Muscle of back (tissue), 13 donors: ENCODE results near the gene GOLT1A. TPM values are rescaled to one million over a fixed set of nuclear protein-coding genes. Genes with fewer than 3 reads are reported as not detected.
A peak's percentile ranks its signal among the peaks of the same experiment; 100 is the strongest.

Experiments
- DNase-seq, 3 donors: peaks; one replicate each; pipeline versions ENCODE4 v3.0.0 to v3.0.0-alpha.2; 2013
- long read RNA-seq, 9 donors: transcript quantifications; one replicate each; lab custom pipeline, GENCODE V29; 2026
- polyA plus RNA-seq, 10 donors: library from polyadenylated mRNA; unstranded; fragments of 120-200 nt; gene quantifications; one replicate each; pipeline ENCODE4 v1.2.1, GENCODE V29; 2013; ENCODE audit not compliant: insufficient read length in 10 of 10

Gene GOLT1A
- polyA plus RNA-seq, result under 1 TPM in 1 of 10 donors, not detected in 9; 0.20 TPM
- long read RNA-seq, donor 1, result 0 reads
- long read RNA-seq, donor 2, result 0 reads
- long read RNA-seq, donor 3, result 0 reads
- long read RNA-seq, donor 4, result 0 reads
- long read RNA-seq, donor 5, result 0 reads
- long read RNA-seq, donor 6, result 0 reads
- long read RNA-seq, donor 7, result 0 reads
- long read RNA-seq, donor 8, result 0 reads
- long read RNA-seq, donor 9, result 0 reads

GRCh38 chr1:204213668-204214662, at the start of gene GOLT1A:
GOLT1A (minus strand) TSS chr1:204213988; CDS start chr1:204213906, 82 bp downstream.
- peak; percentile 42 to 77 (median 54) for DNase-seq

- no peak for DNase-seq
Observed at GRCh38 chr1:204263254-204263910, 49.6 kb upstream of the GOLT1A start.

- peak in 1 of 3 donors; percentile 26 for DNase-seq
Observed at GRCh38 chr1:204262506-204263253, 48.9 kb upstream of the GOLT1A start.

- no peak for DNase-seq
Observed at GRCh38 chr1:204261746-204262505, 48.1 kb upstream of the GOLT1A start.

- DNase-seq, result no peak
Observed at GRCh38 chr1:204261266-204261665, 47.5 kb upstream of the GOLT1A start.

GRCh38 chr1:204260601-204261197, 46.9 kb upstream of the GOLT1A start:
- no peak for DNase-seq

GRCh38 chr1:204259782-204260181, 46.0 kb upstream of the GOLT1A start:
- DNase-seq, result no peak

GRCh38 chr1:204259196-204259595, 45.4 kb upstream of the GOLT1A start:
- DNase-seq, result no peak

GRCh38 chr1:204258213-204259115, 44.7 kb upstream of the GOLT1A start:
- peak in 1 of 3 donors; percentile 24 for DNase-seq

GRCh38 chr1:204257446-204257845, 43.7 kb upstream of the GOLT1A start:
- no peak for DNase-seq

GRCh38 chr1:204256531-204256930, 42.7 kb upstream of the GOLT1A start:
- no peak for DNase-seq

GRCh38 chr1:204255966-204256365, 42.2 kb upstream of the GOLT1A start:
- no peak for DNase-seq

GRCh38 chr1:204255225-204255624, 41.4 kb upstream of the GOLT1A start:
- no peak for DNase-seq

- no peak for DNase-seq
Observed at GRCh38 chr1:204254031-204254661, 40.4 kb upstream of the GOLT1A start.

GRCh38 chr1:204251926-204252689, 38.3 kb upstream of the GOLT1A start:
- no peak for DNase-seq

- no peak for DNase-seq
Observed at GRCh38 chr1:204251286-204251685, 37.5 kb upstream of the GOLT1A start.

- DNase-seq, result no peak
Observed at GRCh38 chr1:204250428-204251030, 36.7 kb upstream of the GOLT1A start.
